Measurements from ENCODE around the gene GOLIM4.

DNA sequence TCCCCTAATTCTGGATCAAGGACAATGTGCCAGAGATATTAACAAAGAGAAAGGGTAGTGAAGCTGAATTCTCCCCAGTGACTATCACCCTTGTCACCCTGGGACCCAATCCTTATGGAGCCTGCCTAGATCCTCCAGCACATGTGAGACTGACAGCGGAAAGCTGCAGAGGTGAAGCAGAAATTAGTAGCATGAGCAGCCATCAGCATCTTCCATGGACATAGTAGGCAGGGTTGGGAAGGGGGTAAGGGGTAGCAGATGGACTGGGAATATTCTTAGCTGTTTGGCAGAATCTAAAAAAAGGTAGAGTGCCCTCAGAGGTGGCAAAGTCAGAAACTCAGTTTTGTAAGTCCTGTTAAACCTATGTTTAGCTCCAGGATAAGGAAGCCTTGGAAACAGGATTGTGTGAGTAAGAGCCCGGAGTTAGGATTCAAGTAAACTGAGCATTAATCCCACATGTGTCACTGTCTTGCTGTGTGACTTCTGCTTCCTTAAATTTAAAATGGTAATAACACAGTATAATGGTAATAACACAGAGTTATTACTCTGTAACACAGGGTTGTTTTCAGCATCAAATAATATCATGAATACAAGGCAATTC, 14.5 kb downstream of the GOLIM4 start:
- TF ChIP-seq, protein P1, sequence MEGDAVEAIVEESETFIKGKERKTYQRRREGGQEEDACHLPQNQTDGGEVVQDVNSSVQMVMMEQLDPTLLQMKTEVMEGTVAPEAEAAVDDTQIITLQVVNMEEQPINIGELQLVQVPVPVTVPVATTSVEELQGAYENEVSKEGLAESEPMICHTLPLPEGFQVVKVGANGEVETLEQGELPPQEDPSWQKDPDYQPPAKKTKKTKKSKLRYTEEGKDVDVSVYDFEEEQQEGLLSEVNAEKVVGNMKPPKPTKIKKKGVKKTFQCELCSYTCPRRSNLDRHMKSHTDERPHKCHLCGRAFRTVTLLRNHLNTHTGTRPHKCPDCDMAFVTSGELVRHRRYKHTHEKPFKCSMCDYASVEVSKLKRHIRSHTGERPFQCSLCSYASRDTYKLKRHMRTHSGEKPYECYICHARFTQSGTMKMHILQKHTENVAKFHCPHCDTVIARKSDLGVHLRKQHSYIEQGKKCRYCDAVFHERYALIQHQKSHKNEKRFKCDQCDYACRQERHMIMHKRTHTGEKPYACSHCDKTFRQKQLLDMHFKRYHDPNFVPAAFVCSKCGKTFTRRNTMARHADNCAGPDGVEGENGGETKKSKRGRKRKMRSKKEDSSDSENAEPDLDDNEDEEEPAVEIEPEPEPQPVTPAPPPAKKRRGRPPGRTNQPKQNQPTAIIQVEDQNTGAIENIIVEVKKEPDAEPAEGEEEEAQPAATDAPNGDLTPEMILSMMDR (IDR thresholded peaks at IDR 0.05; ENCODE audit: low read depth, low read length), result no peak
- TF ChIP-seq EZH2phosphoT487 (IDR thresholded peaks at IDR 0.05; ENCODE audit: low read depth), result no peak
